Neural progenitor cell (in vitro differentiated cells): Measurements from ENCODE around the gene PLEKHA5. TPM values are rescaled to one million over a fixed set of nuclear protein-coding genes. Genes with fewer than 3 reads are reported as not detected.

ENCODE experiments used
- DNase-seq: peaks from one replicate; pipeline ENCODE4 v3.0.0-alpha.2; 2016; ENCODE audit warnings: low spot score
- H2AFZ ChIP-seq: fragments of 200-600 bp; sonication (generic); replicated peaks from 2 replicates; pipeline ENCODE4 v1.6.1; 2016; ENCODE audit warnings: antibody characterized with exemption
- H3F3A ChIP-seq: fragments of 200-600 bp; sonication (generic); 2 replicates; pipeline ENCODE4 v1.6.1; 2016; ENCODE audit warnings: antibody characterized with exemption, low read depth
- H3K27ac ChIP-seq: fragments of 200-600 bp; sonication (generic); 2 replicates; pipeline ENCODE4 v1.5.1; 2016; ENCODE audit warnings: mild to moderate bottlenecking
- H3K27me3 ChIP-seq: fragments of 200-600 bp; sonication (generic); 2 replicates; pipeline ENCODE4 v1.6.1; 2016; ENCODE audit warnings: mild to moderate bottlenecking, moderate library complexity
- H3K36me3 ChIP-seq: fragments of 200-600 bp; sonication (generic); 2 replicates; pipeline ENCODE4 v1.5.1; 2016
- H3K4me1 ChIP-seq: fragments of 200-600 bp; sonication (generic); 2 replicates; pipeline ENCODE4 v1.6.1; 2016; ENCODE audit warnings: mixed run types
- H3K4me2 ChIP-seq: fragments of 200-600 bp; sonication (generic); 2 replicates; pipeline ENCODE4 v1.6.1; 2016
- H3K4me3 ChIP-seq: fragments of 200-600 bp; sonication (generic); 2 replicates; pipeline ENCODE4 v1.5.1; 2016
- H3K79me2 ChIP-seq: fragments of 200-600 bp; sonication (generic); 2 replicates; pipeline ENCODE4 v1.6.1; 2016; ENCODE audit warnings: low read depth
- H3K9ac ChIP-seq: fragments of 200-600 bp; sonication (generic); 2 replicates; pipeline ENCODE4 v1.6.1; 2016
- H3K9me3 ChIP-seq: fragments of 200-600 bp; sonication (generic); 2 replicates; pipeline ENCODE4 v1.5.1; 2016; ENCODE audit warnings: low read depth
- H4K20me1 ChIP-seq: fragments of 200-600 bp; sonication (generic); 2 replicates; pipeline ENCODE4 v1.6.1; 2016; ENCODE audit warnings: low read depth
- H3K27ac Mint-ChIP-seq: 3 replicates; pipeline ENCODE4 v1.8.0; 2021; ENCODE audit warnings: mixed read lengths
- H3K27me3 Mint-ChIP-seq: 2 replicates; pipeline ENCODE4 v1.8.0; 2022; ENCODE audit warnings: low read depth, mild to moderate bottlenecking, inconsistent platforms, moderate library complexity, mixed read lengths; ENCODE audit not compliant: insufficient read depth
- H3K36me3 Mint-ChIP-seq: 3 replicates; pipeline ENCODE4 v1.8.0; 2021; ENCODE audit warnings: mixed read lengths
- H3K4me1 Mint-ChIP-seq: 3 replicates; pipeline ENCODE4 v1.8.0; 2021; ENCODE audit warnings: mixed read lengths
- H3K4me3 Mint-ChIP-seq: 3 replicates; pipeline ENCODE4 v1.8.0; 2021; ENCODE audit warnings: mild to moderate bottlenecking, moderate library complexity, mixed read lengths
- H3K9me3 Mint-ChIP-seq: 3 replicates; pipeline ENCODE4 v1.8.0; 2020; ENCODE audit warnings: mixed read lengths
- CTCF ChIP-seq: fragments of 200-600 bp; sonication (generic); IDR thresholded peaks from 2 replicates; pipeline ENCODE4 v1.5.1; 2017; ENCODE audit warnings: antibody characterized with exemption, mild to moderate bottlenecking
- EZH2 ChIP-seq: fragments of 200-600 bp; sonication (generic); IDR thresholded peaks from 2 replicates; pipeline ENCODE4 v1.6.1; 2017; ENCODE audit warnings: antibody characterized with exemption, mild to moderate bottlenecking, moderate library complexity
- EZH2phosphoT487 ChIP-seq: fragments of 200-600 bp; sonication (generic); IDR thresholded peaks from 2 replicates; pipeline ENCODE4 v1.6.1; 2017; ENCODE audit warnings: antibody characterized with exemption
- total RNA-seq: library from RNA; depleted of rRNA; stranded (reverse); fragments of >200 nt; gene quantifications from 2 replicates; pipeline ENCODE4 v1.2.3, GENCODE V29; 2015; ENCODE audit warnings: low replicate concordance

The PLEKHA5 gene
- total RNA-seq, 1 donor from 2014 or later = 86.7 TPM

- H3K36me3 ChIP-seq = no peaks in the 10 kb centered on the region
- Mint-ChIP-seq H3K27me3 (no peaks in the 10 kb centered on the region), H3K27ac (no peak overlapping the region), H3K4me3 (no peak overlapping the region), H3K9me3 (no peaks in the 10 kb centered on the region), H3K4me1 (peaks cover 10% of the 10 kb centered on the region), H3K36me3 (peaks cover 27% of the 10 kb centered on the region)
- no peak overlapping the region for H2AFZ ChIP-seq
- H3K27me3 ChIP-seq = no peaks in the 10 kb centered on the region
- TF ChIP-seq EZH2 (no peak), CTCF (no peak), EZH2phosphoT487 (no peak)
- no peak for DNase-seq
- no peak overlapping the region for H3K4me3 ChIP-seq
- no peak overlapping the region for H3K9ac ChIP-seq
- peaks cover 4% of the 10 kb centered on the region for H4K20me1 ChIP-seq
- H3K4me1 ChIP-seq = peaks cover 14% of the 10 kb centered on the region
- H3K79me2 ChIP-seq = peaks cover 18% of the 10 kb centered on the region
- H3K27ac ChIP-seq = peak overlapping the region; percentile 41
- H3K4me2 ChIP-seq = no peak overlapping the region
- H3F3A ChIP-seq = peaks cover 3% of the 10 kb centered on the region
- H3K9me3 ChIP-seq = no peaks in the 10 kb centered on the region
Measured at GRCh38 chr12:19276767-19277166, 147.2 kb downstream of the PLEKHA5 start.

GRCh38 chr12:19277711-19278110 lies 148.2 kb downstream of the PLEKHA5 start:
- peak overlapping the region; percentile 56 for H3K4me2 ChIP-seq
- peaks cover 10% of the 10 kb centered on the region for H3K4me1 Mint-ChIP-seq
- H3K27ac Mint-ChIP-seq = no peak overlapping the region

GRCh38 chr12:19278407-19278806 lies 148.9 kb downstream of the PLEKHA5 start:
- Mint-ChIP-seq H3K27me3 (no peaks in the 10 kb centered on the region), H3K27ac (no peak overlapping the region), H3K4me3 (no peak overlapping the region), H3K9me3 (no peaks in the 10 kb centered on the region), H3K4me1 (peaks cover 10% of the 10 kb centered on the region), H3K36me3 (peaks cover 23% of the 10 kb centered on the region)
- Histone ChIP-seq H4K20me1 (peaks cover 4% of the 10 kb centered on the region), H3K9me3 (no peaks in the 10 kb centered on the region), H3K27ac (no peak overlapping the region), H3K27me3 (no peaks in the 10 kb centered on the region), H3K4me3 (no peak overlapping the region), H3F3A (peaks cover 3% of the 10 kb centered on the region), H3K4me2 (no peak overlapping the region), H2AFZ (no peak overlapping the region), H3K4me1 (peaks cover 14% of the 10 kb centered on the region), H3K36me3 (no peaks in the 10 kb centered on the region), H3K9ac (no peak overlapping the region), H3K79me2 (peaks cover 18% of the 10 kb centered on the region)
- DNase-seq = no peak
- TF ChIP-seq CTCF (no peak), EZH2phosphoT487 (no peak), EZH2 (no peak)

More at GRCh38 chr12:19277711-19278110, 148.2 kb downstream of the PLEKHA5 start:
- Histone ChIP-seq H3K27ac (no peak overlapping the region), H4K20me1 (peaks cover 4% of the 10 kb centered on the region), H3K79me2 (peaks cover 18% of the 10 kb centered on the region), H3K4me1 (peaks cover 14% of the 10 kb centered on the region), H3K9me3 (no peaks in the 10 kb centered on the region), H3K36me3 (no peaks in the 10 kb centered on the region), H3F3A (peaks cover 3% of the 10 kb centered on the region), H3K27me3 (no peaks in the 10 kb centered on the region), H2AFZ (no peak overlapping the region), H3K9ac (no peak overlapping the region), H3K4me3 (no peak overlapping the region)
- TF ChIP-seq EZH2 (no peak), CTCF (no peak)
- Mint-ChIP-seq H3K4me3 (no peak overlapping the region), H3K9me3 (no peaks in the 10 kb centered on the region), H3K36me3 (peaks cover 23% of the 10 kb centered on the region), H3K27me3 (no peaks in the 10 kb centered on the region)
- DNase-seq = peak; percentile 68
